Heart left ventricle (tissue), 16 donors: ENCODE data around the gene MAP3K5. TPM values are rescaled to one million over a fixed set of nuclear protein-coding genes. Genes with fewer than 3 reads are reported as not detected.

ENCODE experiments used
- ATAC-seq, 4 donors: fragments of 200-7000 bp; cut with Tn5 transposase; one replicate each; pipeline ENCODE4 v1.9.1; 2020 to 2022; ENCODE audit warnings: moderate library complexity in 4 of 4, mild to moderate bottlenecking in 3 of 4, moderate number of reproducible peaks in 1 of 4
- DNase-seq, 5 donors: peaks; one replicate each; pipeline ENCODE4 v3.0.0-alpha.2; 2020
- H3K27ac ChIP-seq, 12 donors: fragments of 200-600 bp; sonication (generic) in 4 of 12; one replicate each; pipeline versions ENCODE4 v1.5.0 to v1.8.0; 2016 to 2022; ENCODE audit warnings: mild to moderate bottlenecking in 2 of 12
- H3K27me3 ChIP-seq, 9 donors: fragments of 200-600 bp; sonication (generic) in 2 of 9; one replicate each; pipeline versions ENCODE4 v1.5.1 to v1.8.0; 2016 to 2022; ENCODE audit warnings: mild to moderate bottlenecking in 3 of 9
- H3K36me3 ChIP-seq, 9 donors: fragments of 200-600 bp; sonication (generic) in 2 of 9; one replicate each; pipeline versions ENCODE4 v1.5.0 to v1.8.0; 2018 to 2022; ENCODE audit warnings: mild to moderate bottlenecking in 2 of 9
- H3K4me1 ChIP-seq, 12 donors: fragments of 200-600 bp; sonication (generic) in 4 of 12; one replicate each; pipeline versions ENCODE4 v1.5.0 to v1.8.0; 2016 to 2022; ENCODE audit warnings: mild to moderate bottlenecking in 3 of 12
- H3K4me3 ChIP-seq, 12 donors: fragments of 200-600 bp; sonication (generic) in 4 of 12; one replicate each; pipeline versions ENCODE4 v1.5.0 to v1.8.0; 2017 to 2022; ENCODE audit warnings: mild to moderate bottlenecking in 9 of 12, moderate library complexity in 4 of 12
- H3K9me3 ChIP-seq, 12 donors: fragments of 200-600 bp; sonication (generic) in 4 of 12; one replicate each; pipeline versions ENCODE4 v1.5.0 to v1.8.0; 2016 to 2022; ENCODE audit warnings: mild to moderate bottlenecking in 1 of 12
- POLR2A ChIP-seq, 2 donors: fragments of 450-650 bp; IDR thresholded peaks; one replicate each; pipeline ENCODE4 v1.6.1; 2017; ENCODE audit warnings: antibody characterized with exemption in 2 of 2, mild to moderate bottlenecking in 2 of 2, moderate library complexity in 2 of 2
- WGBS, 4 donors: extraction: QIAGEN DNeasy Blood & Tissue Kit in 2 of 4; methylation state at CpG; one replicate each; pipeline versions ENCODE4 v1.1.5 to v1.1.7; 2013 to 2018; 5-methylcytosine and 5-hydroxymethylcytosine counted together
- intact Hi-C, 10 donors: fragments of 100-400 bp; cut with DNase I; formaldehyde crosslinking; loops; one replicate each; pipeline versions ENCODE4 v1.11.1 to v1.14.2; 2022
- polyA plus RNA-seq, 2 donors: library from polyadenylated mRNA; stranded (reverse); fragments of 200-250 nt; gene quantifications; one replicate each; pipeline ENCODE4 v1.2.3, GENCODE V29; 2013
- total RNA-seq, 9 donors: library from RNA; depleted of rRNA in 2 of 9; stranded (reverse); fragments of >200 nt in 2 of 9; fragmentation: NEBNext Ultra II Directional in 3 of 9; extraction: Animal tissue kit (Norgen Biotek cat#: 25700) in 3 of 9; gene quantifications; one replicate each; pipeline versions ENCODE4 v1.1.0 to v1.2.4, GENCODE V29; 2016 to 2023
- TF ChIP-seq, protein P1 (sequence below), 12 donors: fragments of 200-600 bp; sonication (generic) in 4 of 12; IDR thresholded peaks; one replicate each; pipeline versions ENCODE4 v1.5.0 to v1.8.0; 2018 to 2022; ENCODE audit warnings: antibody characterized with exemption in 12 of 12, mild to moderate bottlenecking in 5 of 12
- donor health status: ischemic (EF 13 %, LVEDD 7.1; RV severe dilation, severe dysfunction).
- donor health status: healthy with polysubstance abuse.
- donor health status: DM: no; HTN: yes; CAD: no.
- donor health status: DM: no; HTN: no; CAD: no.
- donor health status: ischemic (EF 25% LVEDD 6.9; RV normal size, moderate dysfunction).
- donor health status: ischemic (EF 25% LVEDD 5.7; RV mildly dilated, moderate dysfunction).
- donor health status: healthy.
- donor health status: DM: yes; HTN: yes; CAD: no.
- donor health status: ischemic (EF 35%, LVEDD 5.7; RV mildly dilated, moderate dysfunction).
- donor health status: nonischemic (EF 11% LVEDD 7.7; RV severe dilation, severe dysfunction).
- donor health status: DM: yes; HTN: yes; CAD: no.
- donor health status: PGD.
- donor health status: ischemic (EF 29% LVEDD 5.4; RV normal size, mild dysfunction).
- donor health status: nonischemic (EF 23%, LVEDD 6.1; RV moderate dilation, normal function).

The MAP3K5 gene
- total and polyA plus RNA-seq, 11 donors: 7.1 to 34.1 (median 27.8) TPM

DNA sequence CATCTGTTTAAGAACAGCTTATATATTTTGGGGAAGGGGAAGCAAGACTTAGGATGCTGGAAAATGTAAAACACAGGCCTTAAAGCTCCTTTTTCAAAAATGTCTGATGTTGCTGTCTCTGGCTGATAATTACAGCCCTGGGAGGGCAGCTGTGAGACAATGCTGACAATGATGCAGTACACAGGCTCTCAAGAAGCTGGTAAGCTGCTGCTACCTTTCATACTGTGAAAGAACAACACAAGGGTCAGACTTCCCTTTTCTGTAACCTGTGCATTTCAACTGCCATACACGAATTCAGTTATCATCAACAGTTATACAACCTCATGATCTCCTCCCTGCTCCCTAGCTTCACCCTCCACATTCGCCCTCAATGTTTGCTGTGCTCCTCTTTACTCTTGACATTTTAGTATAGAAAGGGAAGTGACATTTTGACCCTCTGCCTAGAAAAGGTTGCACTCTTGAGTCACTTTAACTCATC lies 267.3 kb downstream of the MAP3K5 start:
- H3K9me3 ChIP-seq: no peaks in the 10 kb centered on the region
- no peak overlapping the region for H3K4me3 ChIP-seq
- no peaks in the 10 kb centered on the region for H3K27me3 ChIP-seq
- DNase-seq (no peak), ATAC-seq (no peak)
- peaks cover 0 to 16% (median 3%) of the 10 kb centered on the region in 12 donors for H3K4me1 ChIP-seq
- no peaks in the 10 kb centered on the region for H3K36me3 ChIP-seq
- intact Hi-C loops: no loop called here
- whole genome bisulfite sequencing, 4 donors: 59 to 70% (median 66%) methylated on average over 2 of the region's 2 CpGs
- TF ChIP-seq POLR2A (IDR thresholded peaks at IDR 0.05): no peak
- TF ChIP-seq, protein P1, sequence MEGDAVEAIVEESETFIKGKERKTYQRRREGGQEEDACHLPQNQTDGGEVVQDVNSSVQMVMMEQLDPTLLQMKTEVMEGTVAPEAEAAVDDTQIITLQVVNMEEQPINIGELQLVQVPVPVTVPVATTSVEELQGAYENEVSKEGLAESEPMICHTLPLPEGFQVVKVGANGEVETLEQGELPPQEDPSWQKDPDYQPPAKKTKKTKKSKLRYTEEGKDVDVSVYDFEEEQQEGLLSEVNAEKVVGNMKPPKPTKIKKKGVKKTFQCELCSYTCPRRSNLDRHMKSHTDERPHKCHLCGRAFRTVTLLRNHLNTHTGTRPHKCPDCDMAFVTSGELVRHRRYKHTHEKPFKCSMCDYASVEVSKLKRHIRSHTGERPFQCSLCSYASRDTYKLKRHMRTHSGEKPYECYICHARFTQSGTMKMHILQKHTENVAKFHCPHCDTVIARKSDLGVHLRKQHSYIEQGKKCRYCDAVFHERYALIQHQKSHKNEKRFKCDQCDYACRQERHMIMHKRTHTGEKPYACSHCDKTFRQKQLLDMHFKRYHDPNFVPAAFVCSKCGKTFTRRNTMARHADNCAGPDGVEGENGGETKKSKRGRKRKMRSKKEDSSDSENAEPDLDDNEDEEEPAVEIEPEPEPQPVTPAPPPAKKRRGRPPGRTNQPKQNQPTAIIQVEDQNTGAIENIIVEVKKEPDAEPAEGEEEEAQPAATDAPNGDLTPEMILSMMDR (IDR thresholded peaks at IDR 0.05): no peak
- H3K27ac ChIP-seq: no peak overlapping the region

DNA sequence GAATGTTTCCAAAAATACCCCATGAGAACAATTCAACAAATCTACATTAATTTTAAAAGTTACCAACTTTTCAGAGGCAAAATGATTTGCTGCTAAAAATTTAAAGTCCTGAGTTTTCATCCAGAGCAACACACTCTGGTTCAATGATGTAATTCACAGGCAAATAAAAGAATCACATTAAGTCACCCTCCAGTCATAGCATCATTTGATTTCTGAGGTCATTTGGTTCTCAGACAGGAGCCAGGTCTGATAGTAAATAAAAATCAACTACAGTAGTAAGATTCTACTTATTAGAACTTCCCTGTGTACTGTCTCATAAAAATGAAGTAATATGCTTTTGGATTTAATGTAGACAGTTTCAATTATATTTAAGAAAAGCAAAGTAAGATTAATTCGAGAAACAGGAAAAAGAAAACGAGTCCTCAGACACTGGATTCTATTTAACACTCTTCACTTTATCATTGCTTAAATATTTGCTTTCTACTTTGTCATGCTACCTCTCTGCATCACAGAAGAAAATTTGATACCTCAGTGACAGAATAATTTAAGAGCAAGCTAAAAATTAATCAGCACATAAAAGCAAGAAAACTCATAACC lies 267.8 kb downstream of the MAP3K5 start:
- 61 to 76% (median 70%) methylated on average over 2 of the region's 2 CpGs for WGBS, 4 donors
- no peak overlapping the region for H3K4me3 ChIP-seq
- ATAC-seq (no peak), DNase-seq (no peak)
- no peaks in the 10 kb centered on the region for H3K36me3 ChIP-seq
- H3K9me3 ChIP-seq: no peaks in the 10 kb centered on the region
- no peaks in the 10 kb centered on the region for H3K27me3 ChIP-seq
- H3K27ac ChIP-seq: no peak overlapping the region
- TF ChIP-seq, protein P1 (IDR thresholded peaks at IDR 0.05): no peak
- TF ChIP-seq POLR2A (IDR thresholded peaks at IDR 0.05): no peak
- intact Hi-C loops: no loop called here
- H3K4me1 ChIP-seq: peaks cover 0 to 16% (median 3%) of the 10 kb centered on the region in 12 donors

DNA sequence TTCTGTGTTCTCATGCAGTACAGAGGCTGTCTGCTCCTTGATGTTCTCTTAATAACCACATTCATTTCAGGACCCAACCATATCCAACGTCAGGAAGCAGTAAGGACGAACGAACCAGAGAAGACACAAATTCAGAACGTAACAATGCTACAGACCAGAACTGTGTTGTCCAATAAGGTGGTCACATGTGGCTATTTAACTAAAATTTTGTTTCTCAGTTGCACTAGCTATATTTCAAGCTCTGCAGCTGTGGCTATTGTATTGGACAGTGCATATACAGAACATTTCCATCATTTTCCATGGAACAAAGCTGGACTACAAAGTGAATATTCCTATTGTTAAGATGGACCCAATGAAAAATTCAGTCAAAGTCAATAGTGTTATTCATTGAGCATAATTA lies 269.1 kb downstream of the MAP3K5 start:
- H3K4me1 ChIP-seq: peaks cover 0 to 16% (median 3%) of the 10 kb centered on the region in 12 donors
- no peak overlapping the region for H3K27ac ChIP-seq
- intact Hi-C loops: no loop called here
- no peak for ATAC-seq
- TF ChIP-seq POLR2A (IDR thresholded peaks at IDR 0.05): no peak
- TF ChIP-seq, protein P1 (IDR thresholded peaks at IDR 0.05): no peak
- no peaks in the 10 kb centered on the region for H3K9me3 ChIP-seq
- no peak for DNase-seq
- H3K27me3 ChIP-seq: peaks cover 0 to 2% (median 0%) of the 10 kb centered on the region in 9 donors
- WGBS, 4 donors: 88 to 94% (median 89%) methylated on average over 4 of the region's 4 CpGs
- H3K36me3 ChIP-seq: no peaks in the 10 kb centered on the region
- no peak overlapping the region for H3K4me3 ChIP-seq

DNA sequence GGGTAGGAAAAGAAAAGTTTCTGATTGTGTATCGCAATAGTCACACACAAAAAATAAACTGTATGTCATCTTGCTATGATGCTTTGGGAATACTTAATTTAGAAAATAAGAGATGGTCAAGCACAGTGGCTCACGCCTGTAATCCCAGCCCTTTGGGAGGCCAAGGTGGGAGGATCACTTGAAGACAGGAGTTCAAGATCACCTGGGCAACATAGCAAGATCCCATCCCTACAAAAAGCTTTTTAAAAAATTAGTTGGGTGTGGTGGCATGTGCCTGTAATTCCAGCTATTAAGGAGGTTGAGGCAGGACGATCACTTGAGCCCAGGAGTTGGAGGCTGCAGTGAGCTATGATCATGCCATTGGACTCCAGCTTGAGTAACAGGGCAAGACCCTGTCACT lies 269.6 kb downstream of the MAP3K5 start:
- ATAC-seq (no peak), DNase-seq (no peak)
- H3K4me1 ChIP-seq: peaks cover 0 to 16% (median 3%) of the 10 kb centered on the region in 12 donors
- intact Hi-C loops: no loop called here
- H3K27ac ChIP-seq: no peak overlapping the region
- no peak overlapping the region for H3K4me3 ChIP-seq
- no peak for TF ChIP-seq POLR2A (IDR thresholded peaks at IDR 0.05)
- TF ChIP-seq, protein P1 (IDR thresholded peaks at IDR 0.05): no peak
- no peaks in the 10 kb centered on the region for H3K36me3 ChIP-seq
- H3K9me3 ChIP-seq: no peaks in the 10 kb centered on the region
- H3K27me3 ChIP-seq: peaks cover 0 to 8% (median 0%) of the 10 kb centered on the region in 9 donors
- 83 to 90% (median 85%) methylated on average over 3 of the region's 3 CpGs for WGBS, 4 donors
